OCI-LY1 (cell line): ENCODE data around the gene GAS2L2.

Source experiments
- H2AFZ ChIP-seq: fragments of 200-600 bp; sonication (generic), shearing (Covaris generic); 2 replicates; pipeline ENCODE4 v1.6.0; 2014; ENCODE audit warnings: antibody characterized with exemption, mild to moderate bottlenecking, low read length
- H3F3A ChIP-seq: fragments of 200-600 bp; sonication (generic), shearing (Covaris generic); 2 replicates; pipeline ENCODE4 v1.6.0; 2014; ENCODE audit warnings: mild to moderate bottlenecking, antibody characterized with exemption, low read length, moderate library complexity; ENCODE audit not compliant: insufficient read depth
- H3K27ac ChIP-seq: fragments of 200-600 bp; sonication (generic); 2 replicates; pipeline ENCODE4 v1.5.1; 2014; ENCODE audit warnings: low read length, mixed run types, mild to moderate bottlenecking, low read depth; ENCODE audit not compliant: poor library complexity, severe bottlenecking
- H3K27me3 ChIP-seq: fragments of 200-600 bp; sonication (generic); 2 replicates; pipeline ENCODE4 v1.6.0; 2014; ENCODE audit warnings: antibody characterized with exemption, mild to moderate bottlenecking, low read length, moderate library complexity; ENCODE audit not compliant: insufficient read depth
- H3K36me3 ChIP-seq: fragments of 200-600 bp; sonication (generic); 2 replicates; pipeline ENCODE4 v1.6.1; 2014; ENCODE audit warnings: mild to moderate bottlenecking, antibody characterized with exemption, low read length, moderate library complexity, mixed read lengths; ENCODE audit not compliant: insufficient read depth
- H3K4me1 ChIP-seq: fragments of 200-600 bp; sonication (generic); 2 replicates; pipeline ENCODE4 v1.5.1; 2014; ENCODE audit warnings: mild to moderate bottlenecking, low read length, moderate library complexity; ENCODE audit not compliant: insufficient read depth, severe bottlenecking
- H3K4me2 ChIP-seq: fragments of 200-600 bp; sonication (generic), shearing (Covaris generic); 2 replicates; pipeline ENCODE4 v1.6.1; 2014; ENCODE audit warnings: low read length
- H3K4me3 ChIP-seq: fragments of 200-600 bp; sonication (generic); 2 replicates; pipeline ENCODE4 v1.5.1; 2014; ENCODE audit warnings: low read length, low read depth, mild to moderate bottlenecking, mixed read lengths; ENCODE audit not compliant: poor library complexity, severe bottlenecking
- H3K79me2 ChIP-seq: fragments of 200-600 bp; shearing (Covaris generic); 2 replicates; pipeline ENCODE4 v1.6.1; 2016; ENCODE audit warnings: mixed run types, low read length, mixed read lengths; ENCODE audit not compliant: insufficient read depth
- H3K9ac ChIP-seq: fragments of 200-600 bp; sonication (generic), shearing (Covaris generic); 2 replicates; pipeline ENCODE4 v1.6.1; 2014; ENCODE audit warnings: mild to moderate bottlenecking, low read length, mixed read lengths
- H3K9me2 ChIP-seq: fragments of 200-600 bp; sonication (generic), shearing (Covaris generic); 2 replicates; pipeline ENCODE4 v1.6.1; 2014; ENCODE audit warnings: low read depth, mild to moderate bottlenecking, low read length, mixed read lengths
- H3K9me3 ChIP-seq: fragments of 200-600 bp; shearing (Covaris generic); 2 replicates; pipeline ENCODE4 v1.6.1; 2014; ENCODE audit warnings: low read length, mixed read lengths
- H4K20me1 ChIP-seq: fragments of 200-600 bp; sonication (generic), shearing (Covaris generic); 2 replicates; pipeline ENCODE4 v1.6.0; 2016; ENCODE audit warnings: mild to moderate bottlenecking, low read length; ENCODE audit not compliant: insufficient read depth
- CTCF ChIP-seq: fragments of 200-600 bp; sonication (generic), shearing (Covaris generic); IDR thresholded peaks from 2 replicates; pipeline ENCODE4 v1.5.1; 2017; ENCODE audit warnings: mild to moderate bottlenecking, antibody characterized with exemption, low read length, moderate library complexity, mixed read lengths
- EZH2 ChIP-seq: fragments of 200-600 bp; sonication (generic), shearing (Covaris generic); IDR thresholded peaks from 2 replicates; pipeline ENCODE4 v1.8.0; 2017; ENCODE audit warnings: borderline replicate concordance, mixed run types, mild to moderate bottlenecking, antibody characterized with exemption, low read length, moderate library complexity, mixed read lengths

GAS2L2 gene

GRCh38 chr17:35714988-35715387 lies 38.1 kb downstream of the GAS2L2 start:
- H3K79me2 ChIP-seq: no peaks in the 10 kb centered on the region
- peaks cover 22% of the 10 kb centered on the region; the same call in 1 of the 2 replicates for H3K36me3 ChIP-seq
- TF ChIP-seq EZH2 (no peak), CTCF (no peak)
- no peaks in the 10 kb centered on the region for H3K9me3 ChIP-seq
- no peak overlapping the region for H3K4me2 ChIP-seq
- H3K9me2 ChIP-seq: no peaks in the 10 kb centered on the region
- H2AFZ ChIP-seq: no peak overlapping the region
- no peaks in the 10 kb centered on the region for H3K27me3 ChIP-seq
- H3K9ac ChIP-seq: no peak overlapping the region
- no peaks in the 10 kb centered on the region for H3F3A ChIP-seq
- H3K4me1 ChIP-seq: peaks cover 6% of the 10 kb centered on the region
- no peak overlapping the region for H3K27ac ChIP-seq
- H4K20me1 ChIP-seq: no peaks in the 10 kb centered on the region
- H3K4me3 ChIP-seq: no peak overlapping the region

GRCh38 chr17:35713069-35713728 lies 39.8 kb downstream of the GAS2L2 start:
- Histone ChIP-seq H3K4me2 (no peak overlapping the region), H3K79me2 (no peaks in the 10 kb centered on the region), H3K27me3 (no peaks in the 10 kb centered on the region), H3K4me1 (peaks cover 20% of the 10 kb centered on the region), H3K9me2 (no peaks in the 10 kb centered on the region), H3K4me3 (no peak overlapping the region), H3F3A (no peaks in the 10 kb centered on the region), H3K27ac (no peak overlapping the region), H3K9ac (no peak overlapping the region), H3K9me3 (no peaks in the 10 kb centered on the region), H4K20me1 (no peaks in the 10 kb centered on the region), H3K36me3 (peaks cover 20% of the 10 kb centered on the region; the same call in 1 of the 2 replicates), H2AFZ (no peak overlapping the region)
- no peak for TF ChIP-seq CTCF
- no peak for TF ChIP-seq EZH2

GRCh38 chr17:35710950-35711349 lies 42.1 kb downstream of the GAS2L2 start:
- Histone ChIP-seq H4K20me1 (no peaks in the 10 kb centered on the region), H3K4me1 (peaks cover 25% of the 10 kb centered on the region), H3K27me3 (no peaks in the 10 kb centered on the region), H3K27ac (no peak overlapping the region), H3K9me2 (no peaks in the 10 kb centered on the region), H3K36me3 (peaks cover 12% of the 10 kb centered on the region; the same call in 1 of the 2 replicates), H3K9ac (no peak overlapping the region), H2AFZ (no peak overlapping the region), H3F3A (no peaks in the 10 kb centered on the region), H3K4me3 (no peak overlapping the region), H3K9me3 (no peaks in the 10 kb centered on the region), H3K79me2 (no peaks in the 10 kb centered on the region), H3K4me2 (no peak overlapping the region)
- TF ChIP-seq EZH2 (no peak), CTCF (no peak)
